HepG2 (cell line): ENCODE results near the gene TASP1. TPM values are rescaled to one million over a fixed set of nuclear protein-coding genes. Genes with fewer than 3 reads are reported as not detected.

Source experiments
- ATAC-seq: fragments of 200-7000 bp; cut with Tn5 transposase; 3 replicates; pipeline ENCODE4 v1.9.1; 2020; ENCODE audit warnings: mild to moderate bottlenecking, moderate library complexity
- BruUV-seq: library from RNA; stranded (reverse); fragments of 400-500 nt; replicated peaks from 2 replicates; lab custom pipeline; 2021; lab: Mats Ljungman, UMichigan
- CTCF ChIA-PET: fragments of 300-600 bp; formaldehyde crosslinking; extraction: SDS; loops from one replicate; lab custom pipeline; 2021; ENCODE audit warnings: low total read pairs, inconsistent platforms, low intra/inter-chr PET ratio; lab: Yijun Ruan, JAX
- POLR2A ChIA-PET: fragments of 350-600 bp; sonication (Branson Sonifier 250); formaldehyde crosslinking; loops from one replicate; lab custom pipeline; 2020; ENCODE audit warnings: antibody characterized with exemption, inconsistent platforms; lab: Yijun Ruan, JAX
- DNase-seq: peaks from one replicate; pipeline ENCODE4 v3.0.0-alpha.2; 2015; ENCODE audit warnings: low spot score
- FAIRE-seq: peaks from 3 replicates; lab custom pipeline; 2011; peaks lifted over from hg19 to GRCh38; lab: Jason Lieb, UNC
- H2AFZ ChIP-seq: one replicate; pipeline ENCODE4 v1.6.1; 2011; ENCODE audit warnings: low read length, inconsistent platforms
- H3K27ac ChIP-seq: fragments of 300-600 bp; 3 replicates; pipeline ENCODE4 v1.8.0; 2011; ENCODE audit warnings: mixed run types, mild to moderate bottlenecking, mixed read lengths, low read length, inconsistent platforms; ENCODE audit not compliant: insufficient read depth; ENCODE audit errors: extremely low read length
- H3K27me3 ChIP-seq, 2 experiments: fragments of 200-600 bp in 1 of 2; 2 replicates in 1 of 2; 3 replicates in 1 of 2; pipeline versions ENCODE4 v1.6.0 to v1.8.0; 2011; ENCODE audit warnings: low read length in 2 of 2, mild to moderate bottlenecking in 2 of 2, moderate library complexity in 2 of 2, inconsistent platforms in 1 of 2; ENCODE audit not compliant: insufficient read depth in 2 of 2, control insufficient read depth in 1 of 2
- H3K36me3 ChIP-seq, 2 experiments: fragments of 200-600 bp in 1 of 2; replicated peaks in 1 of 2; 2 replicates in 1 of 2; 3 replicates in 1 of 2; pipeline versions ENCODE4 v1.5.1 to v1.8.0; 2011; ENCODE audit warnings: low read length in 2 of 2, inconsistent platforms in 1 of 2; ENCODE audit not compliant: insufficient read depth in 2 of 2, control insufficient read depth in 1 of 2
- H3K4me1 ChIP-seq: 2 replicates; pipeline ENCODE4 v1.5.1; 2012; ENCODE audit warnings: low read length, inconsistent platforms; ENCODE audit not compliant: insufficient read depth
- H3K4me2 ChIP-seq: 2 replicates; pipeline ENCODE4 v1.6.0; 2011; ENCODE audit warnings: low read depth, low read length, inconsistent platforms
- H3K4me3 ChIP-seq, 3 experiments: fragments of 200-600 bp in 1 of 3; sonication (generic), shearing (Covaris generic) in 1 of 3; replicated peaks in 1 of 3; 2 replicates each; pipeline ENCODE4 v1.5.1; 2011 to 2016; ENCODE audit warnings: low read length in 3 of 3, inconsistent platforms in 2 of 3, low read depth in 2 of 3, mild to moderate bottlenecking in 2 of 3, control low read depth in 1 of 3, mixed read lengths in 1 of 3; ENCODE audit not compliant: insufficient read depth in 1 of 3
- H3K79me2 ChIP-seq: one replicate; pipeline ENCODE4 v1.6.1; 2011; ENCODE audit warnings: low read length, inconsistent platforms; ENCODE audit not compliant: insufficient read depth
- H3K9ac ChIP-seq: 2 replicates; pipeline ENCODE4 v1.6.0; 2011; ENCODE audit warnings: mild to moderate bottlenecking, low read depth, low read length, inconsistent platforms; ENCODE audit not compliant: insufficient read depth
- H3K9me3 ChIP-seq: 2 replicates; pipeline ENCODE4 v1.5.1; 2012; ENCODE audit warnings: mild to moderate bottlenecking, low read length
- H4K20me1 ChIP-seq: 2 replicates; pipeline ENCODE4 v1.6.0; 2011; ENCODE audit warnings: inconsistent platforms, mild to moderate bottlenecking, low read length, moderate library complexity; ENCODE audit not compliant: insufficient read depth
- IKZF4 ChIP-seq: sonication (generic); formaldehyde crosslinking; IDR thresholded peaks from 2 replicates; pipeline ENCODE4 v1.5.1; 2020; ENCODE audit warnings: borderline replicate concordance, mild to moderate bottlenecking, low read depth, missing genetic modification reagents; ENCODE audit errors: not compliant biosample characterization
- MAF1 ChIP-seq: sonication (generic); formaldehyde crosslinking; IDR thresholded peaks from 2 replicates; pipeline ENCODE4 v1.5.0; 2020; ENCODE audit warnings: missing genetic modification reagents, borderline replicate concordance
- NFYB ChIP-seq: sonication (generic); formaldehyde crosslinking; IDR thresholded peaks from 2 replicates; pipeline ENCODE4 v1.4.0; 2020; ENCODE audit warnings: missing genetic modification reagents
- NR2C2 ChIP-seq: sonication (generic); formaldehyde crosslinking; IDR thresholded peaks from 2 replicates; pipeline ENCODE4 v1.4.0; 2020; ENCODE audit warnings: missing genetic modification reagents, mild to moderate bottlenecking, moderate library complexity, borderline replicate concordance
- SATB2 ChIP-seq: sonication (generic); formaldehyde crosslinking; IDR thresholded peaks from 2 replicates; pipeline ENCODE4 v1.5.0; 2020; ENCODE audit warnings: missing genetic modification reagents
- THAP9 ChIP-seq: sonication (generic); formaldehyde crosslinking; IDR thresholded peaks from 2 replicates; pipeline ENCODE4; 2020; ENCODE audit warnings: missing genetic modification reagents, mild to moderate bottlenecking, borderline replicate concordance
- TOPORS ChIP-seq: sonication (generic); formaldehyde crosslinking; IDR thresholded peaks from 2 replicates; pipeline ENCODE4 v1.8.0; 2023; ENCODE audit warnings: mild to moderate bottlenecking, missing genetic modification reagents
- ZBTB7B ChIP-seq: sonication (generic); formaldehyde crosslinking; IDR thresholded peaks from 2 replicates; pipeline ENCODE4 v1.4.0; 2020; ENCODE audit warnings: missing genetic modification reagents
- ZFP36 ChIP-seq: fragments of 150-350 bp; IDR thresholded peaks from 2 replicates; pipeline ENCODE4 v1.6.1; 2018; ENCODE audit warnings: borderline replicate concordance, low read length, low read depth; ENCODE audit not compliant: partially characterized antibody
- ZNF331 ChIP-seq: sonication (generic); formaldehyde crosslinking; IDR thresholded peaks from 2 replicates; pipeline ENCODE4 v1.4.0; 2020; ENCODE audit warnings: missing genetic modification reagents
- WGBS: methylation state at CpG from one replicate; pipeline ENCODE4 v1.1.6; 2017; ENCODE audit warnings: low lambda C conversion rate; 5-methylcytosine and 5-hydroxymethylcytosine counted together
- in situ Hi-C: cut with HindIII; loops from 2 replicates; pipeline ENCODE4 v1.10.0; 2017; ENCODE audit warnings: low pct_unique_long_range_greater_than_20kb; ENCODE audit not compliant: extremely low pct_ligation_motif_present
- intact Hi-C: fragments of 100-400 bp; cut with micrococcal nuclease; formaldehyde crosslinking; loops from one replicate; pipeline ENCODE4 v1.10.0; 2022; ENCODE audit not compliant: unreplicated experiment
- polyA plus RNA-seq, 8 experiments: library from polyadenylated mRNA; depleted of rRNA in 3 of 8; stranded (reverse) in 7 of 8; unstranded in 1 of 8; fragments of >200 nt; fragmentation: Illumina TruSeq in 4 of 8; extraction: Trizol in 4 of 8; gene quantifications; 2 replicates each; pipeline versions ENCODE4 v1.2.1 to v1.2.3, GENCODE V29; 2011 to 2016; ENCODE audit warnings: low read depth in 4 of 8, missing spikeins in 1 of 8, mixed read lengths in 1 of 8; ENCODE audit not compliant: insufficient read depth in 1 of 8
- total RNA-seq, 5 experiments: library from RNA; depleted of rRNA; stranded (reverse); fragments of >200 nt; fragmentation: Illumina TruSeq; extraction: Trizol; gene quantifications; 2 replicates each; pipeline ENCODE4 v1.2.3, GENCODE V29; 2016; ENCODE audit warnings: low read depth in 1 of 5
- TF ChIP-seq, protein P1 (sequence below): sonication (generic); formaldehyde crosslinking; IDR thresholded peaks from 2 replicates; pipeline ENCODE4 v1.5.0; 2020; ENCODE audit warnings: missing genetic modification reagents, mild to moderate bottlenecking, borderline replicate concordance
- TF ChIP-seq, protein P2 (sequence below): sonication (generic); formaldehyde crosslinking; IDR thresholded peaks from 2 replicates; pipeline ENCODE4 v1.8.1; 2023; ENCODE audit warnings: mild to moderate bottlenecking, inconsistent platforms, moderate library complexity, missing genetic modification reagents, borderline replicate concordance
- TF ChIP-seq, protein P3 (sequence below): sonication (generic); formaldehyde crosslinking; conservative IDR thresholded peaks from 2 replicates; pipeline ENCODE4 v1.4.0; 2020; ENCODE audit warnings: mild to moderate bottlenecking, missing genetic modification reagents, moderate library complexity

Gene TASP1
- total and polyA plus RNA-seq, 2 of the 13 experiments (the other 11 are each of a cell fraction or from before 2014, with no cell fraction given): 10.0 to 25.2 TPM

GRCh38 chr20:13403453-13403852 lies 235.3 kb downstream of the TASP1 start:
- POLR2A ChIA-PET: no interaction called here
- 0 out of 2 replicates have a peak, but pooled peaks cover 4% of the 10 kb centered on the region for H3K4me1 ChIP-seq
- 49% methylated on average over 2 of the region's 2 CpGs for WGBS
- H3K4me2 ChIP-seq: no peak overlapping the region
- H3K9ac ChIP-seq: no peak overlapping the region
- H3K36me3 ChIP-seq: no peaks in the 10 kb centered on the region
- no peaks in the 10 kb centered on the region for H3K9me3 ChIP-seq
- no peak for DNase-seq
- intact Hi-C loops (no loop called here), in situ Hi-C loops (no loop called here)
- no peaks in the 10 kb centered on the region for H3K79me2 ChIP-seq
- CTCF ChIA-PET: no interaction called here
- H4K20me1 ChIP-seq: no peaks in the 10 kb centered on the region
- no peaks in the 10 kb centered on the region for H3K27me3 ChIP-seq
- no peak overlapping the region for H2AFZ ChIP-seq
- H3K4me3 ChIP-seq: no peak overlapping the region
- BruUV-seq: no TSS peak
- TF ChIP-seq IKZF4 (CRISPR knock-in tag) (no peak), NFYB (CRISPR knock-in tag) (no peak), ZNF331 (CRISPR knock-in tag) (no peak), ZBTB7B (no peak), NR2C2 (CRISPR knock-in tag) (no peak), THAP9 (CRISPR knock-in tag) (no peak), ZFP36 (no peak), MAF1 (no peak), TOPORS (CRISPR knock-in tag) (no peak), SATB2 (CRISPR knock-in tag) (no peak)
- TF ChIP-seq, protein P1, sequence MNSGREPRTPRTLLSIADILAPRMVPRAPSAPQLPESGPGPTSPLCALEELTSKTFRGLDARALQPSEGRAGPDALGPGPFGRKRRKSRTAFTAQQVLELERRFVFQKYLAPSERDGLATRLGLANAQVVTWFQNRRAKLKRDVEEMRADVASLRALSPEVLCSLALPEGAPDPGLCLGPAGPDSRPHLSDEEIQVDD (CRISPR knock-in tag): no peak
- TF ChIP-seq, protein P2, sequence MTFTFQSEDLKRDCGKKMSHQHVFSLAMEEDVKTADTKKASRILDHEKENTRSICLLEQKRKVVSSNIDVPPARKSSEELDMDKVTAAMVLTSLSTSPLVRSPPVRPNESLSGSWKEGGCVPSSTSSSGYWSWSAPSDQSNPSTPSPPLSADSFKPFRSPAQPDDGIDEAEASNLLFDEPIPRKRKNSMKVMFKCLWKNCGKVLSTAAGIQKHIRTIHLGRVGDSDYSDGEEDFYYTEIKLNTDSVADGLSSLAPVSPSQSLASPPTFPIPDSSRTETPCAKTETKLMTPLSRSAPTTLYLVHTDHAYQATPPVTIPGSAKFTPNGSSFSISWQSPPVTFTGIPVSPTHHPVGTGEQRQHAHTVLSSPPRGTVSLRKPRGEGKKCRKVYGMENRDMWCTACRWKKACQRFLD (CRISPR knock-in tag): no peak
- TF ChIP-seq, protein P3, sequence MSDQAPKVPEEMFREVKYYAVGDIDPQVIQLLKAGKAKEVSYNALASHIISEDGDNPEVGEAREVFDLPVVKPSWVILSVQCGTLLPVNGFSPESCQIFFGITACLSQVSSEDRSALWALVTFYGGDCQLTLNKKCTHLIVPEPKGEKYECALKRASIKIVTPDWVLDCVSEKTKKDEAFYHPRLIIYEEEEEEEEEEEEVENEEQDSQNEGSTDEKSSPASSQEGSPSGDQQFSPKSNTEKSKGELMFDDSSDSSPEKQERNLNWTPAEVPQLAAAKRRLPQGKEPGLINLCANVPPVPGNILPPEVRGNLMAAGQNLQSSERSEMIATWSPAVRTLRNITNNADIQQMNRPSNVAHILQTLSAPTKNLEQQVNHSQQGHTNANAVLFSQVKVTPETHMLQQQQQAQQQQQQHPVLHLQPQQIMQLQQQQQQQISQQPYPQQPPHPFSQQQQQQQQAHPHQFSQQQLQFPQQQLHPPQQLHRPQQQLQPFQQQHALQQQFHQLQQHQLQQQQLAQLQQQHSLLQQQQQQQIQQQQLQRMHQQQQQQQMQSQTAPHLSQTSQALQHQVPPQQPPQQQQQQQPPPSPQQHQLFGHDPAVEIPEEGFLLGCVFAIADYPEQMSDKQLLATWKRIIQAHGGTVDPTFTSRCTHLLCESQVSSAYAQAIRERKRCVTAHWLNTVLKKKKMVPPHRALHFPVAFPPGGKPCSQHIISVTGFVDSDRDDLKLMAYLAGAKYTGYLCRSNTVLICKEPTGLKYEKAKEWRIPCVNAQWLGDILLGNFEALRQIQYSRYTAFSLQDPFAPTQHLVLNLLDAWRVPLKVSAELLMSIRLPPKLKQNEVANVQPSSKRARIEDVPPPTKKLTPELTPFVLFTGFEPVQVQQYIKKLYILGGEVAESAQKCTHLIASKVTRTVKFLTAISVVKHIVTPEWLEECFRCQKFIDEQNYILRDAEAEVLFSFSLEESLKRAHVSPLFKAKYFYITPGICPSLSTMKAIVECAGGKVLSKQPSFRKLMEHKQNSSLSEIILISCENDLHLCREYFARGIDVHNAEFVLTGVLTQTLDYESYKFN (CRISPR knock-in tag): no peak
- no peak for ATAC-seq
- FAIRE-seq: no peak
- no peak overlapping the region for H3K27ac ChIP-seq
